Endothelial cell of hepatic sinusoid (primary cell): ENCODE measurements around the gene POM121C.
"Not testable (repeated sequence)": the region's sequence is repeated elsewhere in the genome, so short reads cannot be mapped to it uniquely, and the experiment has no call there.

ENCODE experiments used
- in situ Hi-C: cut with HindIII; loops from 2 replicates; pipeline ENCODE4 v1.10.0; 2017; ENCODE audit warnings: low sequenced_read_pairs

Gene POM121C

GRCh38 chr7:75397865-75398264 lies 88.2 kb downstream of the POM121C start:
- in situ Hi-C loops, result not testable (repeated sequence)

- in situ Hi-C loops, result not testable (repeated sequence)
Measured at GRCh38 chr7:75395329-75395728, 90.8 kb downstream of the POM121C start, which contains the start of gene TRIM73. Gene TRIM73, plus strand, starts transcription at chr7:75395629. Its CDS starts 3,305 bp downstream, at chr7:75398934.

GRCh38 chr7:75393194-75393593 lies 92.9 kb downstream of the POM121C start:
- in situ Hi-C loops, result not testable (repeated sequence)

GRCh38 chr7:75374519-75375317 lies 111.4 kb downstream of the POM121C start:
- in situ Hi-C loops, result not testable (repeated sequence)

GRCh38 chr7:75374144-75374518 lies 112.0 kb downstream of the POM121C start:
- in situ Hi-C loops, result not testable (repeated sequence)

GRCh38 chr7:75367313-75367712 lies 118.8 kb downstream of the POM121C start:
- in situ Hi-C loops, result not testable (repeated sequence)
